ENCODE data around the gene SNAPC2.
A peak's percentile ranks its signal among the peaks of the same experiment; 100 is the strongest.
"Not testable (repeated sequence)": the region's sequence is repeated elsewhere in the genome, so short reads cannot be mapped to it uniquely, and the experiment has no call there.

Gene SNAPC2

GRCh38 chr19:7888826-7889217, 31.3 kb upstream of the SNAPC2 start:
- DNase-seq: no peak

- DNase-seq: not testable (repeated sequence)
These were observed 26.6 kb upstream of the SNAPC2 start for GRCh38 chr19:7893362-7894101.

- no peak for DNase-seq
These were observed 25.4 kb upstream of the SNAPC2 start for GRCh38 chr19:7894612-7895309.

GRCh38 chr19:7895565-7895964, 24.6 kb upstream of the SNAPC2 start:
- DNase-seq: no peak

- DNase-seq: no peak
These were observed 22.8 kb upstream of the SNAPC2 start for GRCh38 chr19:7897292-7897691.

DNA sequence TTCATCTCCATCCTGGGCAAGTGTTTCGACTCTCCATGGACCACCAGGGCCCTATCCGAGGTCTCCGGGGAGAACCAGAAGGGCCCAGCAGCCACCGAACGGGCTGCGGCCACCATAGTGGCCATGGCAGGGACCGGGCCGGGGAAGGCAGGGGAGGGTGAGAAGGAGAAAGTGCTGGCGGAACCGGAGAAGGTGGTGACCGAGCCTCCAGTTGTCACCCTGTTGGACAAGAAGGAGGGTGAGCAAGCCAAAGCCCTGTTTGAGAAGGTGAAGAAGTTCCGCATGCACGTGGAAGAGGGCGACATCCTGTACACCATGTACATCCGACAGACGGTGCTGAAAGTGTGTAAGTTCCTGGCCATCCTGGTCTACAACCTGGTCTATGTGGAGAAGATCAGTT, 21.2 kb upstream of the SNAPC2 start:
- no peak for DNase-seq

GRCh38 chr19:7899751-7900378, 20.3 kb upstream of the SNAPC2 start:
- no peak for DNase-seq

GRCh38 chr19:7900401-7900870, 19.7 kb upstream of the SNAPC2 start:
- no peak for DNase-seq

DNA sequence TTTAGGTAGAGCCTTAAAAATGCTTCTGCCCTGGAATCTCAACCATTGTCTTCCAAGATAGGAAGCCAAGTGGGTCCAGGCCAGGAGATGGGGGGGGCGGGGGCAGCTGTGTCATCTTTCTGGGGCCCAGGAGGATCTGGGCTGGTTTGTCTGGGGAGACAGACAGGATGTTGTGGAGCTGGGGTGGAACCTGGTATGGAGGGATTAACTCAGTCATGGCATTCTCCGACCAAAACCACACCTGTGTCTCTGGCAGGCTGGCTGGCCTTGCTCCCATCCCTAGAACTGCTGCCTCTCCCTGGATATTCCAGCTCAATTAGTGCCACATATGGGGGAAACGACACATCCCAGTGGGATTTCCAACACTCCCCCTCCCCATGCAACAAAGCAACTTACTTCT, 19.2 kb upstream of the SNAPC2 start:
- no peak for DNase-seq

DNA sequence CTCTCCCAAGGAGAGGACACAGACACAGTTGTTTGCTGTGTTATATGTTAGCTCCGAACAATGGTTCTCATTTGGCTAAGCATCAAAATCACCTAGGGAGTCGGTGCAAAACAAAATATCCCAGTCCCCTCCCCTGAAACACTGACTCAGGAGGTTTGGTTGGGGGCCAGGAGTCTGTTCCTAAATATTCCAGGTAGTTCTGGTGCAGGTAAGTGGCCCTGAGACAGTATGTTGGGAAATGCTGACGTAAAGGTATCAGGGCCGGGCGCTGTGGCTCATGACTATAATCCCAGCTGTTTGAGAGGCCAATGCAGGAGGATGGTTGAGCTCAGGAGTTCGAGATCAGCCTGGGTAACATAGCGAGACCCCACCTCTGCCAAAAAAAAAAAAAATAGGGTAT, 18.8 kb upstream of the SNAPC2 start:
- DNase-seq: no peak

- DNase-seq: no peak
These were observed 17.3 kb upstream of the SNAPC2 start for GRCh38 chr19:7902796-7903243.

DNA sequence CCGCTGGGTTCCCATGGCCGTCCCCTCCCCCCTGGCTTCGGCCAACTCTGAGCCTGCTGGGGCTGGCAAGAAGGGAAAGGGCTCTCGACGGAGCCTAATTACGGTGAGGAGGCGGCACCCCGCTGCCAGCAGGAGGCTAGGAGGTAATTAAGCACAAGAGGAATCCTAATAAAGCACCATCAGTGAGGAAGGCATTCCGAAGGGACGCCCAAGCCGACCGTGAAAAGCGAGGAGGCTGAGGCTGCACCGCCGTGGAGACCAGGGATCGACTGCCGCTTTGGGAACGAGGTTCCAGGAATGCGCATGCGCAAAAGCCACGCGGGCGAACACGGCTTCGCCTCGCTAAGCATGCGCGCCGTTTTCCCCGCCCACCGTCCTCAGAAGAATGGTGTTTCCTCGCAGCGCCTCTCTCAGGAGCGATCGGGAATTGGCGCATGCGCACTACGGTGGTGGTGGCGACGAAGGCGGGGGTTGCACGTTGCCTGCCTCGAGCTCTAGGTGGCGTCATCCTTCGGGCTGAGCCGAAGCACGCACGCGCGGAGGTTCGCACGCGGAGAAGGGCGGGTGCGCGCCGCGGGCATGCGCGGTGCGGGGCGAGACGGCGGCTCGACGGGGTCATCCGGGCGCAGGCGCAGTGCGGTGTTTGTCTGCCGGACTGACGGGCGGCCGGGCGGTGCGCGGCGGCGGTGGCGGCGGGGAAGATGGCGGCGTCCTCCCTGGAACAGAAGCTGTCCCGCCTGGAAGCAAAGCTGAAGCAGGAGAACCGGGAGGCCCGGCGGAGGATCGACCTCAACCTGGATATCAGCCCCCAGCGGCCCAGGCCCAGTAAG, 16.7 kb upstream of the SNAPC2 start, which contains the start of gene MAP2K7:
TSS of gene MAP2K7 (plus strand) at position 634 of the 830 bp plus-strand sequence. CDS start at position 702, 68 bp downstream.
- peak; percentile 99 for DNase-seq

GRCh38 chr19:7904074-7905020, 15.8 kb upstream of the SNAPC2 start:
- no peak for DNase-seq

DNA sequence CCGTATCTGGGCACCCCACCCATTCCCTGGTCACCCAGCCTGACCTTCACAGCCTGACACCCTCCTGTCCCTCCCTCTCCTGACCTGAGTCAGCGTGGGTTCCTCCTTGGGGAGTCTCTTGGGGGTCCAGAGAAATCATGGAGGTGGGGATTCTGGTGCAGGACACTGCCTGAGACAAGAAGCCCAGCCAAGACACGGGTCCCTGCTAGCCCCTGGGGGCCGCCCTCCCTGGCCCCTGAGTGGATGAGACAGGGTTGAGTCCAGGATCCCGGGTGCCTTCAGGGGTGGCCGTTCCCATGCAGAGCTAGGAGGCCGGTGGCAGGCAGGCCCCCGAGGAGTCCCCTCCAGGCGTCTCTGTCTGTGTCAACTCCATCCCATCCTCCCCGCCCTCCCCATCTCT, 14.9 kb upstream of the SNAPC2 start:
- DNase-seq: no peak

- DNase-seq: no peak
These were observed 14.3 kb upstream of the SNAPC2 start for GRCh38 chr19:7905859-7906258.

DNA sequence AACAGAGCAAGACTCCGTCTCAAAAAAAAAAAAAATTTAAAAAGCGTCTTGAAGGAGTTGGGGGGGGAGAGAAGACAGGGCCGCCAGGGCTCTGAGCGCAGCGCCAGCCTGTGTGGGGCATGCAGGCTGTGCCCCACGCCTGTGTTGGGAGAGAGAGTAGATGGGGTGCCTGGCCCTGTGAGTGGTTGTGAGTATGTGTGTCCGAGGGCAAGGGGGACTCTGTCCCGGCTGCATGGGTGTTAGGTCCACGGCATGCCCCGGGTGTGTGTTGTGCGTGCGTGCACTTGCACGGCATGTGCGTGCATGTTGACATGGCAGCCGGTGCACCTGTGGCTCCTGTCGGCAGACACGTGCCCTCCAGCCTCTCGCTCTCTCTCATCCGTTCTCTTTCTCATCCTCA, 13.0 kb upstream of the SNAPC2 start:
- DNase-seq: no peak

- DNase-seq: no peak
These were observed 12.6 kb upstream of the SNAPC2 start for GRCh38 chr19:7907544-7907943.

- DNase-seq: no peak
These were observed 11.9 kb upstream of the SNAPC2 start for GRCh38 chr19:7908078-7908699.

DNA sequence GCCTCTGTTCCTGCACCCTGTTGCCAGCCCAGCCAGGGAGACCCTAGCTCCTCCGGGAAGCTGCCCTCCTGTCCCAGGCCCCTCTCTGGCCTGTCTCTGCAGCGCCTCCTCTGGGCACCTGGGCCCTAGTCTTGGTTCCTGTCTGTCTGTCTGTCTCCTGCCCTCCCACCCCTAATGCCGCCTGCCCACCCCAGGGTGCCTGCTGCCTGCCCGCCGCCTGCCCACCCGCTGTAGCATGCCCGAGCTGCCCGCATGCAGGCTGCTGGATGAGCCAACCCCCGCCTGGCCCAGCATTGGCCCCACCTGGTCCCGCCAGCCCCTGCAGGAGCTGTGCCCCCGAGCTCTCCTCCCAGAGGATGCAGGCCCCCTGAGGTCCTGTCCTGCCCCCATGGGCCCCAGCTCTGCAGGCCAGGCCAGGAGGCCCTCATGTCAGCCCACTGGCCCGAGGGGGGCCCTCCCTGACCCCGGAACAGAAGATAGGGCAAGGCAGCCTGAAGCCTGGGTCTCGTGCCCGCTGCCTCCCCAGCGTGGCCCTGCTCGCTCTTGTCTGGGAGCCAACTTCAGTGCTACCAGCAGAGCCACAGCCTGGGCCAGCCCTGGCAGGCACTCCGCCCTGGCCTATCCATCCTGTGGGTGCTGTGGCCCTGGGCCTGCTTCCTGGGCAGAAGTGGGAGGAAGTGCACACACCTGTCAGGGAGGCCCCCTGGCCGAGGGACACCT, 11.2 kb upstream of the SNAPC2 start:
- no peak for DNase-seq

DNA sequence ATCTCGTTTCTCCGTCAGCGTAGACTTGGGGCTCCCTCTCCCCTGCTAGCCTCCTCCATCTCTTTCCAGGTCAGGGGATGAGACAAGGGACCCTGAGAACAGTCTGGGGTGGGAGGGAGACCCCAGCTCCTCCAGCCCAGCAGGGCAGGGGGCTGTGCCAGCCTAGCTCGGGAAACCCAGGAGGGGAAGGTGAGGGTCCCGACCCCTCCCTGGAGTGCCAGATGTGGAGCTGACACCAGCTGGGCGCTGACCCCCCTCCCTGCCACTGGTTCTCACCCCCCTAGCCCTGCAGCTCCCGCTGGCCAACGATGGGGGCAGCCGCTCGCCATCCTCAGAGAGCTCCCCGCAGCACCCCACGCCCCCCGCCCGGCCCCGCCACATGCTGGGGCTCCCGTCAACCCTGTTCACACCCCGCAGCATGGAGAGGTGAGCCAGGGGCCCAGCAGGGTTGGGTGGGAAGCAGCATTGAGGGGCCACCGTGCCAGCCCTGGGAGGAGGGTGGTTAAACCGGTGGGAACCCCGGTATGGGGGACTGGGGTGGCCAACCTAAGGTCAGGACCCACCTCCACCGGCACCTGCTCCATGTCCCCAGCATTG, 10.6 kb upstream of the SNAPC2 start:
- no peak for DNase-seq
